Measurements from ENCODE around the gene BTBD9. TPM values are rescaled to one million over a fixed set of nuclear protein-coding genes. Genes with fewer than 3 reads are reported as not detected.
"Not testable (repeated sequence)": the region's sequence is repeated elsewhere in the genome, so short reads cannot be mapped to it uniquely, and the experiment has no call there.

The BTBD9 gene
- total RNA-seq, 1 donor, result 25.3 TPM

DNA sequence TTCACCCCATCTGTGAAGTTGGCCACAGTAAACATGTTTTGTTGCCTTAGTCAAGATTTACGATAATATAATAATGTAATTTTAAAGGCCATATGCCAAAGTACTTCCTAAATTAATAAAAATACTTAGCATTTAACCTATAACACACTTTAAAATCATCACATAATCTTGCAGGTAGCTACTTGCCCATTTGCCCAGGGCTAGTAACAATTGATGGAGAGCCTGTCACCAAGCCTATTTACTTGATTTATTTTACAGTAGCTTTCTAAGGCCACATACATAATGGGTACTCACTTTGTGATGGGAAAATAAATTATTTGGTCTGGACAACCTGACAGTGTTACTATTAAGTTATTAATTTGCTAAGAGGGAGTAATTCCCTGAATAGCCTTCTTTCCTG is 14.5 kb downstream of the BTBD9 start:
- TF ChIP-seq, protein P1, sequence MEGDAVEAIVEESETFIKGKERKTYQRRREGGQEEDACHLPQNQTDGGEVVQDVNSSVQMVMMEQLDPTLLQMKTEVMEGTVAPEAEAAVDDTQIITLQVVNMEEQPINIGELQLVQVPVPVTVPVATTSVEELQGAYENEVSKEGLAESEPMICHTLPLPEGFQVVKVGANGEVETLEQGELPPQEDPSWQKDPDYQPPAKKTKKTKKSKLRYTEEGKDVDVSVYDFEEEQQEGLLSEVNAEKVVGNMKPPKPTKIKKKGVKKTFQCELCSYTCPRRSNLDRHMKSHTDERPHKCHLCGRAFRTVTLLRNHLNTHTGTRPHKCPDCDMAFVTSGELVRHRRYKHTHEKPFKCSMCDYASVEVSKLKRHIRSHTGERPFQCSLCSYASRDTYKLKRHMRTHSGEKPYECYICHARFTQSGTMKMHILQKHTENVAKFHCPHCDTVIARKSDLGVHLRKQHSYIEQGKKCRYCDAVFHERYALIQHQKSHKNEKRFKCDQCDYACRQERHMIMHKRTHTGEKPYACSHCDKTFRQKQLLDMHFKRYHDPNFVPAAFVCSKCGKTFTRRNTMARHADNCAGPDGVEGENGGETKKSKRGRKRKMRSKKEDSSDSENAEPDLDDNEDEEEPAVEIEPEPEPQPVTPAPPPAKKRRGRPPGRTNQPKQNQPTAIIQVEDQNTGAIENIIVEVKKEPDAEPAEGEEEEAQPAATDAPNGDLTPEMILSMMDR (IDR thresholded peaks at IDR 0.05; ENCODE audit: extremely low read depth, low read depth, low read length), result no peak
- H3K4me3 ChIP-seq (ENCODE audit: insufficient read depth, low read length), result no peak overlapping the region
- H4K20me1 ChIP-seq (ENCODE audit: insufficient read depth, low read length), result peaks cover 9% of the 10 kb centered on the region
- H3K79me2 ChIP-seq (ENCODE audit: insufficient read depth, low read length), result peaks cover 13% of the 10 kb centered on the region
- no peaks in the 10 kb centered on the region for H3K4me1 ChIP-seq (ENCODE audit: insufficient read depth, low read length)
- no peaks in the 10 kb centered on the region for H3K27me3 ChIP-seq (ENCODE audit: insufficient read depth, low read length)
- H3K4me2 ChIP-seq (ENCODE audit: insufficient read depth, low read length), result no peak overlapping the region
- no peak overlapping the region for H2AFZ ChIP-seq (ENCODE audit: low read length)
- no peak for DNase-seq (ENCODE audit: insufficient read length, low spot score, missing footprints)
- H3K9me3 ChIP-seq (ENCODE audit: low read depth, low read length), result no peaks in the 10 kb centered on the region
- H3K27ac ChIP-seq (ENCODE audit: low read depth, low read length), result no peak overlapping the region
- no peaks in the 10 kb centered on the region for H3K36me3 ChIP-seq (ENCODE audit: insufficient read depth, low read length)

DNA sequence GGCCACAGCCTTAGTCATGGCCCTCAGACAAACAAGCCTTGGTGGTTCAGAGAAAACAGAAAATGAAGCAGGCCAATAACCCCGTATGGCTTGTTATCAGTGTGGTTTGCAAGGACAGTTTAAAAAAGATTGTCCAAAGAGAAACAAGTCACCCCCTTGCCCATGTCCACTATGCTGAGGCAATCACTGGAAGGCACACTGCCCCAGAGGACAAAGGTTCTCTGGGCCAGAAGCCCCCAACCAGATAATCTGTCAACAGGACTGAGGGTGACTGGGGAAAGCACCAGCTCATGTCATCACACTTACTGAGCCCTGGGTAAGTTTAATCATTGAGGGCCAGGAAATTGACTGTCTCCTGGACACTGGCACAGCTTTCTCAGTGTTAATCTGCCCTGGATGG is 20.4 kb downstream of the BTBD9 start:
- not testable (repeated sequence) for DNase-seq (ENCODE audit: insufficient read length, low spot score, missing footprints); H3K27ac ChIP-seq (ENCODE audit: low read depth, low read length)
- H3K79me2 ChIP-seq (ENCODE audit: insufficient read depth, low read length), result peaks cover 17% of the 10 kb centered on the region

DNA sequence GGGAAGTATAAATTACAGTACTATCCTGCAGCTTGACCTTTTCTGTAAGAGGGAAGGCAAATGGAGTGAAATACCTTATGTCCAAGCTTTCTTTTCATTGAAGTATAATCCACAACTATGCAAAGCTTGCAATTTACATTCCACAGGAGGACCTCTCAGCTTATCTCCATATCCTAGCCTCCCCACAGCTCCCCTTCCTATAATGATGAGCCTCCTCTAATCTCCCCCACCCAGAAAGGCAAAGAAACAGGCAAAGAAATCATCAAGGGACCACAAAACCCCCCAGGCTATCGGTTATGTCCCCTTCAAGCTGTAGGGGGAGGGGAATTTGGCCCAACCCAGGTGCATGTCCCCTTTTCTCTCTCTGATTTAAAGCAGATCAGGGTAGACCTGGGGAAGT is 21.4 kb downstream of the BTBD9 start:
- Histone ChIP-seq H3K79me2 (ENCODE audit: insufficient read depth, low read length) (peaks cover 25% of the 10 kb centered on the region), H4K20me1 (ENCODE audit: insufficient read depth, low read length) (peaks cover 10% of the 10 kb centered on the region)
- H3K4me1 ChIP-seq (ENCODE audit: insufficient read depth, low read length); H3K27me3 ChIP-seq (ENCODE audit: insufficient read depth, low read length); H3K4me3 ChIP-seq (ENCODE audit: insufficient read depth, low read length); DNase-seq (ENCODE audit: insufficient read length, low spot score, missing footprints); H3K4me2 ChIP-seq (ENCODE audit: insufficient read depth, low read length); H2AFZ ChIP-seq (ENCODE audit: low read length); H3K36me3 ChIP-seq (ENCODE audit: insufficient read depth, low read length); H3K27ac ChIP-seq (ENCODE audit: low read depth, low read length); H3K9me3 ChIP-seq (ENCODE audit: low read depth, low read length): not testable (repeated sequence)

More for the DNA sequence above, 20.4 kb downstream of the BTBD9 start:
- H3K36me3 ChIP-seq (ENCODE audit: insufficient read depth, low read length); H3K4me1 ChIP-seq (ENCODE audit: insufficient read depth, low read length); H2AFZ ChIP-seq (ENCODE audit: low read length); H3K4me2 ChIP-seq (ENCODE audit: insufficient read depth, low read length); H3K4me3 ChIP-seq (ENCODE audit: insufficient read depth, low read length); H3K27me3 ChIP-seq (ENCODE audit: insufficient read depth, low read length); H3K9me3 ChIP-seq (ENCODE audit: low read depth, low read length): not testable (repeated sequence)
- H4K20me1 ChIP-seq (ENCODE audit: insufficient read depth, low read length), result peaks cover 10% of the 10 kb centered on the region

DNA sequence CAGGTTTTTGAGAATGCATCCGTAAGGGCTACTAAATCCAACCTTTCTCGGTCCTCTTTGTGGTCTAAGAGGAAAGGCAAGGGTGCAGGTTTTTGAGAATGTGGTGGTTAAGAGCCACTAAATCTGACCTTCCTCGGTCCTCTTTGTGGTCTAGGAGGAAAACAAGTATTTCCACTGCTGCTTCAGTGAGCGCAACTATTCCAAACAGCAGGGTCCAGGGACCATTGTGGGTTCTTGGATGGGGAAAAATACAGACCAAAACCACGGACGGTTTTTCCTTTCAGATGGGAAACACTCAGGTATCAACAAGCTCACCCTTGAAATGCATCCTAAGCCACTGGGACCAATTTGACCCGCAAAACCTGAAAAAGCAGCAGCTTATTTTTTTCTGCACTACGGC is 21.9 kb downstream of the BTBD9 start:
- H3K4me3 ChIP-seq (ENCODE audit: insufficient read depth, low read length), result no peak overlapping the region
- no peak overlapping the region for H3K4me2 ChIP-seq (ENCODE audit: insufficient read depth, low read length)
- peaks cover 5% of the 10 kb centered on the region for H3K4me1 ChIP-seq (ENCODE audit: insufficient read depth, low read length)
- no peaks in the 10 kb centered on the region for H3K27me3 ChIP-seq (ENCODE audit: insufficient read depth, low read length)
- DNase-seq (ENCODE audit: insufficient read length, low spot score, missing footprints), result no peak
- peaks cover 10% of the 10 kb centered on the region for H4K20me1 ChIP-seq (ENCODE audit: insufficient read depth, low read length)
- TF ChIP-seq, protein P1 (IDR thresholded peaks at IDR 0.05; ENCODE audit: extremely low read depth, low read depth, low read length), result no peak
- no peak overlapping the region for H2AFZ ChIP-seq (ENCODE audit: low read length)
- no peak overlapping the region for H3K27ac ChIP-seq (ENCODE audit: low read depth, low read length)
- H3K36me3 ChIP-seq (ENCODE audit: insufficient read depth, low read length), result no peaks in the 10 kb centered on the region
- H3K79me2 ChIP-seq (ENCODE audit: insufficient read depth, low read length), result peaks cover 25% of the 10 kb centered on the region
- H3K9me3 ChIP-seq (ENCODE audit: low read depth, low read length), result no peaks in the 10 kb centered on the region

DNA sequence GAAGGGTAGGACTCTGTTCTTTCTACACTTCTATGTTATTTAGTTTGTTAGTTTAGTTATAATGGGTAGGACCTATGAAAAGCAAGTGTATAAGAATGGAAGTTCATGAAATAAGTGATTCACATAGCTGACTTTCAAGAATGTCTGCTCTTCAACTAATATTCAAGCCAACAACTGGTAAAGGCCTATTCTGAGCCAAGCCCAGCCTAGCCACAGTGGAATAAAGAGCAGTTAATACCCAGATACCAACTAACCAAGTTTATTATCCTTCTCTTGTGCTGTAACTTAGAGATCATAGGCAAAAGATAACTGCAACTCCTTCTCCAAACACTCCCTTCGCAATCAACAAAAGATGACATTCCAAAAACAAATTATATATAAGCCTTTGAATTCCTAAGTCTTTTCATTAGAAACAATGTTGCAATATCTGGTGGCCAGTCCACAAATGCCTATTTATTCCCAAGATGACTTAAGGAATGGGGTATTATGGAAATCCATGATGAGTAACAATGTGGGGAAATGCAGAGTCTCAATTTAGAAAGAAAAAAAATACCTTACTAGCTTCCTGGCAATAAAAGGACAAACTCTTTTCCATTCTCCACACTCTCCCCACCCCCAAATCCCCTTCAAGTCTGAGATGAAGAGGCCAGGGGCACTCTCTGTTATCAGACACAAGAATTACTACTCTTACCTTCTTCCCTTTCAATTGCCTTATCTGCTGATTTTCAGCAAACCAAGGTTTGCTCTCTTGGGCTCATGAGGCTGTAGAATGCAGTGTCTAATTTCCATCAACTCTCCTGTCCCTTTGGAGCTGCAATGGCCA is 27.4 kb downstream of the BTBD9 start:
- Histone ChIP-seq H3K79me2 (ENCODE audit: insufficient read depth, low read length) (peaks cover 32% of the 10 kb centered on the region), H3K4me3 (ENCODE audit: insufficient read depth, low read length) (no peak overlapping the region), H3K27ac (ENCODE audit: low read depth, low read length) (peak overlapping the region; percentile 56), H3K36me3 (ENCODE audit: insufficient read depth, low read length) (no peaks in the 10 kb centered on the region), H3K9me3 (ENCODE audit: low read depth, low read length) (no peaks in the 10 kb centered on the region), H3K4me1 (ENCODE audit: insufficient read depth, low read length) (peaks cover 17% of the 10 kb centered on the region), H2AFZ (ENCODE audit: low read length) (peak overlapping the region; percentile 13), H3K27me3 (ENCODE audit: insufficient read depth, low read length) (no peaks in the 10 kb centered on the region), H4K20me1 (ENCODE audit: insufficient read depth, low read length) (no peaks in the 10 kb centered on the region), H3K4me2 (ENCODE audit: insufficient read depth, low read length) (peak overlapping the region; percentile 58)
- DNase-seq (ENCODE audit: insufficient read length, low spot score, missing footprints), result peak; percentile 60
- TF ChIP-seq, protein P1 (IDR thresholded peaks at IDR 0.05; ENCODE audit: extremely low read depth, low read depth, low read length), result no peak

All from osteoblast (primary cell).